Suprapubic skin (tissue), 4 donors: ENCODE measurements around the gene CPA2. TPM values are rescaled to one million over a fixed set of nuclear protein-coding genes. Genes with fewer than 3 reads are reported as not detected.
A peak's percentile ranks its signal among the peaks of the same experiment; 100 is the strongest.
"Not testable (repeated sequence)": the region's sequence is repeated elsewhere in the genome, so short reads cannot be mapped to it uniquely, and the experiment has no call there.

Experiments used
- DNase-seq, 2 donors: peaks; one replicate each; pipeline ENCODE4 v3.0.0-alpha.2; 2019; ENCODE audit warnings: low spot score in 2 of 2
- H3K27ac ChIP-seq: fragments of 200-600 bp; sonication (generic); one replicate; pipeline ENCODE4 v1.5.1; 2019
- H3K27me3 ChIP-seq: fragments of 200-600 bp; sonication (generic); one replicate; pipeline ENCODE4 v1.5.1; 2019
- H3K36me3 ChIP-seq: fragments of 200-600 bp; sonication (generic); one replicate; pipeline ENCODE4 v1.5.1; 2019
- H3K4me1 ChIP-seq: fragments of 200-600 bp; sonication (generic); one replicate; pipeline ENCODE4 v1.5.1; 2019
- H3K4me3 ChIP-seq: fragments of 200-600 bp; sonication (generic); one replicate; pipeline ENCODE4 v1.5.1; 2019; ENCODE audit warnings: mild to moderate bottlenecking
- H3K9me3 ChIP-seq: fragments of 200-600 bp; sonication (generic); one replicate; pipeline ENCODE4 v1.5.1; 2019
- CTCF ChIP-seq, 2 donors: fragments of 200-600 bp in 1 of 2; fragments of 450-650 bp in 1 of 2; sonication (generic) in 1 of 2; IDR thresholded peaks; one replicate each; pipeline ENCODE4 v1.5.1; 2016 to 2019; ENCODE audit warnings: antibody characterized with exemption in 2 of 2, mild to moderate bottlenecking in 1 of 2, moderate library complexity in 1 of 2
- EP300 ChIP-seq: sonication (generic); formaldehyde crosslinking; IDR thresholded peaks from one replicate; pipeline ENCODE4 v1.6.1; 2017; ENCODE audit warnings: antibody characterized with exemption
- POLR2A ChIP-seq, 2 donors: fragments of 450-650 bp; IDR thresholded peaks; one replicate each; pipeline ENCODE4 v1.6.1; 2017; ENCODE audit warnings: antibody characterized with exemption in 2 of 2, mild to moderate bottlenecking in 2 of 2, moderate library complexity in 2 of 2
- POLR2AphosphoS5 ChIP-seq, 3 donors: sonication (generic); formaldehyde crosslinking; IDR thresholded peaks; one replicate each; pipeline ENCODE4 v1.6.1; 2017; ENCODE audit warnings: antibody characterized with exemption in 3 of 3
- WGBS: methylation state at CpG from one replicate; pipeline ENCODE4 v1.1.5; 2018; 5-methylcytosine and 5-hydroxymethylcytosine counted together
- total RNA-seq, 4 donors: library from RNA; depleted of rRNA; stranded (reverse); fragments of >200 nt; gene quantifications; one replicate each; pipeline ENCODE4 v1.1.0, GENCODE V29; 2016

The CPA2 gene
- total RNA-seq, 4 donors from 2014 or later = not detected

GRCh38 chr7:130231792-130232191 is 34.9 kb upstream of the CPA2 start:
- no peaks in the 10 kb centered on the region for H3K4me1 ChIP-seq
- WGBS = 82% methylated on average over 6 of the region's 6 CpGs
- no peak for DNase-seq
- no peak overlapping the region for H3K4me3 ChIP-seq
- H3K36me3 ChIP-seq = no peaks in the 10 kb centered on the region
- no peaks in the 10 kb centered on the region for H3K9me3 ChIP-seq
- no peak overlapping the region for H3K27ac ChIP-seq
- H3K27me3 ChIP-seq = no peaks in the 10 kb centered on the region
- no peak for TF ChIP-seq CTCF (IDR thresholded peaks at IDR 0.05)
- no peak for TF ChIP-seq POLR2AphosphoS5 (IDR thresholded peaks at IDR 0.05)
- TF ChIP-seq EP300 = no peak
- no peak for TF ChIP-seq POLR2A (IDR thresholded peaks at IDR 0.05)

GRCh38 chr7:130232209-130232608 is 34.5 kb upstream of the CPA2 start:
- Histone ChIP-seq H3K4me1 (no peaks in the 10 kb centered on the region), H3K27ac (no peak overlapping the region), H3K27me3 (no peaks in the 10 kb centered on the region), H3K36me3 (no peaks in the 10 kb centered on the region), H3K9me3 (no peaks in the 10 kb centered on the region), H3K4me3 (no peak overlapping the region)
- no peak for TF ChIP-seq EP300
- no peak for TF ChIP-seq POLR2AphosphoS5 (IDR thresholded peaks at IDR 0.05)
- TF ChIP-seq POLR2A (IDR thresholded peaks at IDR 0.05) = no peak
- TF ChIP-seq CTCF (IDR thresholded peaks at IDR 0.05) = no peak
- 83% methylated on average over 2 of the region's 2 CpGs for WGBS
- no peak for DNase-seq

GRCh38 chr7:130234078-130234477 is 32.6 kb upstream of the CPA2 start:
- 89% methylated on average over 2 of the region's 2 CpGs for WGBS
- DNase-seq = no peak
- Histone ChIP-seq H3K36me3 (no peaks in the 10 kb centered on the region), H3K9me3 (no peaks in the 10 kb centered on the region), H3K27ac (no peak overlapping the region), H3K4me3 (no peak overlapping the region), H3K27me3 (no peaks in the 10 kb centered on the region), H3K4me1 (no peaks in the 10 kb centered on the region)
- TF ChIP-seq POLR2AphosphoS5 (IDR thresholded peaks at IDR 0.05) (no peak), POLR2A (IDR thresholded peaks at IDR 0.05) (no peak), CTCF (IDR thresholded peaks at IDR 0.05) (no peak), EP300 (no peak)

GRCh38 chr7:130236361-130236760 is 30.3 kb upstream of the CPA2 start:
- not testable (repeated sequence) for H3K9me3 ChIP-seq, H3K4me3 ChIP-seq, DNase-seq, H3K27me3 ChIP-seq, H3K27ac ChIP-seq, H3K4me1 ChIP-seq, H3K36me3 ChIP-seq
- 74% methylated on average over 4 of the region's 4 CpGs for WGBS

GRCh38 chr7:130240240-130240639 is 26.4 kb upstream of the CPA2 start:
- no peak overlapping the region for H3K4me3 ChIP-seq
- H3K27me3 ChIP-seq = no peaks in the 10 kb centered on the region
- no peaks in the 10 kb centered on the region for H3K9me3 ChIP-seq
- H3K4me1 ChIP-seq = no peaks in the 10 kb centered on the region
- TF ChIP-seq POLR2AphosphoS5 (IDR thresholded peaks at IDR 0.05) = no peak
- TF ChIP-seq POLR2A (IDR thresholded peaks at IDR 0.05) = no peak
- no peak for TF ChIP-seq CTCF (IDR thresholded peaks at IDR 0.05)
- TF ChIP-seq EP300 = no peak
- no peak for DNase-seq
- WGBS = 87% methylated on average over 1 of the region's 1 CpG
- H3K27ac ChIP-seq = no peak overlapping the region
- H3K36me3 ChIP-seq = no peaks in the 10 kb centered on the region

- TF ChIP-seq CTCF (IDR thresholded peaks at IDR 0.05) (peak; percentile 58 to 72), POLR2A (IDR thresholded peaks at IDR 0.05) (no peak)
- H3K36me3 ChIP-seq = no peaks in the 10 kb centered on the region
- no peak overlapping the region for H3K27ac ChIP-seq
- DNase-seq = no peak
- H3K9me3 ChIP-seq = no peaks in the 10 kb centered on the region
- H3K4me3 ChIP-seq = no peak overlapping the region
- 46% methylated on average over 5 of the region's 5 CpGs for WGBS
- H3K27me3 ChIP-seq = no peaks in the 10 kb centered on the region
- no peaks in the 10 kb centered on the region for H3K4me1 ChIP-seq
These were observed 24.3 kb upstream of the CPA2 start for GRCh38 chr7:130242198-130243014.

GRCh38 chr7:130243486-130243885 is 23.2 kb upstream of the CPA2 start:
- not testable (repeated sequence) for DNase-seq

GRCh38 chr7:130246491-130246890 is 20.2 kb upstream of the CPA2 start:
- 100% methylated on average over 1 of the region's 1 CpG for WGBS
- not testable (repeated sequence) for H3K36me3 ChIP-seq, H3K27ac ChIP-seq, H3K27me3 ChIP-seq, DNase-seq, H3K4me3 ChIP-seq, H3K9me3 ChIP-seq, H3K4me1 ChIP-seq

More at GRCh38 chr7:130243486-130243885, 23.2 kb upstream of the CPA2 start:
- H3K4me3 ChIP-seq, H3K27ac ChIP-seq, H3K36me3 ChIP-seq, H3K27me3 ChIP-seq, H3K9me3 ChIP-seq, H3K4me1 ChIP-seq: not testable (repeated sequence)
- WGBS = 17% methylated on average over 1 of the region's 1 CpG
